DMS79 (cell line): ENCODE measurements around the gene GAR1.
"Not testable (repeated sequence)": the region's sequence is repeated elsewhere in the genome, so short reads cannot be mapped to it uniquely, and the experiment has no call there.

Experiments
- DNase-seq: peaks from one replicate; lab custom pipeline; 2025; lab: John Stamatoyannopoulos, UW

The GAR1 gene

DNA sequence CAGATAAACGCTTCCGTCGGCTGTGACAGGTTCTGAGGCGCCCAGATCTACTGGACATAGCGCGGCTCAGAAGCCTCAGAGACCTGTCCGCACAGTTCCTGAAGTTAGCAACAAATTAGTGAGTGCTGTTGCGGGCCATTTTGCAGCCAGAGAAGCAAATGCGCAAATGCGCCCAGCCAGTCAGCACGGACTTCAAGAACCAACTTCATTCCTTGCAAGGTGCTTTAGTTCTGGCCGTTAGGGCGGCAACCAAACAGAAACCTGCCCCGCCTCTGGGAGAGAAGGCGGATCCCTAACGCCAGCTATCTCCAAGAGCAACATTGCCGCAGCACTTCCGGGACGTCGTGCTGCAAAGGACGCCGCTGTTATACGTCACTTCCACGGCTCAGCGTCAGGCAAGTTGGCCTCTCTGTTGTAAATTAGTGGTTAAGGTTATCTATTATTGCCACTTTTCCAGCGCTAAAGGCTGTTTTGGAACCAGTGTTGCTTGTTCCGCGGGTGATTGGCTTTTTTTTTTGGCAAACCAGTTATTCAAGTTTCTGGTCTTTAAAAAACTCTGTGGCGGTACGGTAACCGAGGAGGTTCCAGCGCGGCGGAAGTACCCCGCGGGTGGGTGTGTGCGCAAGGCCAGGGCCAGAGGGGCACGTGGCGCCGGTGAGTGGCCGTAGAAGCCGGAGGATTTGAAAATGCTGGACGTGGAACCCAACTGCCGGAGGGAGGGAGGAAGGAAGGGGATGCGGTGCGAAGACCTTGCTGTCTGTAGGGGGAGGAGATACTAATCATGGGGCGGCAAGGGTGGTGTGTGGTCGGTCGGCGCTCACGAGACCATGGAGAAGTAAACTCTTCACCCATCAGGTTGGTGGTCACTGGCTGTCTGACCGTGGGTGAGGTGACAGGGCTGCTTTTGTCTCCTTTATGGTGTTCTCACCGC lies at the start of gene GAR1:
TSS of gene GAR1 (plus strand) at position 612 of the 931 bp plus-strand sequence. CDS start 403 bp downstream, outside the sequence.
- peak; percentile 80 for DNase-seq

DNA sequence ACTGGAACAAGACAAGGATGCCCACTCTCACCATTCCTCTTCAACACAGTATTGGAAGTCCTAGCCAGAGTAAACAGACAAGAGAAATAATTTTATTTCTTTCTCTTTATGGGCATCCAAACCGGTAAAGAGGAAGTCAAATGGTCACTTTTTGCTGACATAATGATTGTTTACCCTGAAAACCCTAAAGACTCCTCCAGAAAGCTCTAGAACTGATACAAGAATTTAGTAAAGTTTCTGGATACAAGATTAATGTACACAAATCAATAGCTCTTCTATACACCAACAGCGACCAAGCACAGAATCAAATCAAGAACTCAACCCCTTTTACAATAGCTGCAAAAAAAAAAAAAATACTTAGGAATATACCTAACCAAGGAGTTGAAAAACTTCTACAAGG lies 33.5 kb upstream of the GAR1 start:
- not testable (repeated sequence) for DNase-seq

DNA sequence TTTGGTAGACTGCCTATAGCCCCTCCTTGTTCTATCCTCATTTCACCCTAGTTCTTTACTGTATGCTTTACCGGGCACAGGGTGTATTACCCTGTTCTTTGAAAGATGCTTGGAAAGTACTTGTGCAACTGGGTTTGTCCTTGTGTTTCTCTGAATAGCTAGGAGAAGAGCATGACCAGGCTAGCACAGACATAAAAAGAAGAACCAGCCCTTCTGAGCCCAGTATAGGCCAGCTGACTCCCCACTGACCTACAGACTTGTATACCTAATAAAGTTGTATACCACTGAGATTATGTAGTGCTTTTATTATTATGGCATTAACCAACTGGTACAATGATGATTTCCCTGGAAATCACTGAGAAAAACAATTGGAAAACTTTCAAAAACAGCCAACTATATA lies 28.7 kb upstream of the GAR1 start:
- DNase-seq = no peak

DNA sequence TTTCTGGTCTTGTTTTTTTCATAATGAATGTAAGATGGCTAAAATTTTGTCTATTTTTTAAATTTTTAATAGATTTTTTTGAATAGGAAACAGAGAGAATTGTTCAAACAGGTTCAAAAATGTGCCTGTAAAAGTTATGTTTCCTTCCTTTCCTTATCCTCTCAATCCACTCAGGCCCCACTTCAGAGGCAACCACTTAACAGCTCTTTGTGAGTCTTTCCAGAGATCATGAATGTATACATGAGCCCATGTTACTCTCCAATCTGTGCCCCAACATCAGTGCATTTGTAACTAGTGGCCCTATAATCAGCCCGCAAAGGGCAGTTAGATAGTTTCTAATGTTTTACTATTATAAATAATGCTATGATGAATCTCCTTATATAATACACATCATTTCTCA lies 27.8 kb upstream of the GAR1 start:
- DNase-seq = no peak

DNA sequence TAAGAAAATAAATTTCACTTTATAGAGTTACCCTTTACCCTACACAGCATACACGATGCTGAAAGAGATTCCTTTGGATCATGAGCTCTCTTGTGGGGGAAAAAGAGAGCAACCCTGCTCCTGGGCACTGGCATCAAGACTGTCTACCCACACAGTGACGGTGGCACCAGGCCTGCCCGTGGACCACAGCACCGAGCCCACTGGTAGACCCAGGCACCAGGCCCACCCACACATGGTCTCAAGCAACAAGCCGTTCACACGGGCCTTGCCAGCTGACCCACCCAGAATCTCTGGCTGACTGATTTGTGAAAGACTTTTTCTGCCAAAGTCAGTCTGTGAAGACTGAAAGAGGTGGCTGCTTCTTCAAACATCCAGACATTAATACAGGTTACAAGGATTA lies 20.5 kb upstream of the GAR1 start:
- DNase-seq = no peak

DNA sequence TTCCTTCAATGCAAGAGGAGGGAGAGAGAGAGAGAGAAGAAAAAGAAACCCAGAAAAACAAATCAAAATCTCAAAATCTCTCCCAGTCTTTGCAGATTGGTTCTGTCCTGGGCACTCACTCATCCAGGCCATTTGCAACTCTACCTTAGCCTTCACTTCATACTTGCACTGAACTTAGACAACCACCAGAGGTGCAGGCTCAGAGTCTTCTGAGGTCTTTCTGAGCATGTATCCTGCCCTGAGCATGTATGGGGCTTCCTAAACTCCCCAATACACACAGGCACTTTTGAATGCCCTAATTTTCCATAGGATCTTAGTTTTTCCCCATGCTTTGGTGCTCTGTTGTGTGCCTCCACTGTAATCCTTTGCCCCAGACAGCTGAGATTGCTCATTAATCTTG lies 16.7 kb upstream of the GAR1 start:
- DNase-seq = no peak

DNA sequence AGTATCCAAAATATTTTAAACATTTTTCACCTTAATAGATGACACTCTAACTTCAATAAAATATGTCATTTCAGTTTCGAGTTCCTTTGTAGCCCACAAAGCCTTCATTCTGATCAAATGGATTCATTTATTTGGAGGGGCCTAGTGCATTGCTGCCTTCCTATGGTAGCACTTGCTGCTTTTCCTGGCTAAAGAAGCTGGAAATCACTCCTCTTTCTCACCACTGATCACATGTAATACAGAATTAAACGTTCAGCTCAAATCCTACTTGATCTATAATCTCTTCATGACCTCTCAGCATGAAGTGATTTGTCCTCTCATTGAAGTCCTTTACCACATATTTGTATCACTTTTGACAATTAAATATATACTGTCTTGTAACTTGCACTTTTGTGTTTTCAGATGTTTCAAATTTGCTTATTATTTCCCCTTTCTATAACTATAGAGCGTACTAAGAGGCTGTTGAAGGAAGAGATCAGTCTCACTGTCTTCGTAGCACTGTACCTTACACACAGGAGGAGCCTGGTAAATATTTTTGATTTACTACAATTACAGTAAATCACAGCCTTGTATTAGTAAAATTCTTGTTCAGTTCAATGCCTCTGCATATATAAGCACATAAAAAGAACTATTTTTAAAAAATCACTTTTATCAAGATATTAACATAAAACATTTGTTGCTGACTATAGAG lies 14.3 kb upstream of the GAR1 start:
- DNase-seq = no peak

DNA sequence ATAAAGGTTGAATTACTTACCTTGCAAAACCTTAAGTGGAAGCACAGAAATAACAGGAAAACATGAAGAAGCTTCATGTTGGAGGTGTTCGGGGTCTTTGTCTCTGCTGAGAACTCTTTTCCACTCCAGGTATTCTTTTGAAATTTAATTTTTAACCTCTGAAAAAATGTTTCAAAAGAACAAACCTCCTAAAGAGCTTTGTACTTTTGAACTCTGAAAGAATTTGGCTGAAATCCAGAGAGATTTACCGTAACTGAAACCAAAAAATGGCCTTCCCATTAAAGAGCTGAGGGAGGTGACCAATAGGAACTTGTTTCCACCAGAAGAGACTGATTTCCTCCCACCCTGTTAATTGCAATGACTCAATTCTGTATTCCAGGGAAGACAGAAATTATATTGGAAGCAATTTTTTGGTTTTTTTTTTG lies 13.7 kb upstream of the GAR1 start, which contains the start of gene CFI:
TSS of gene CFI (minus strand) at position 105 of the 425 bp plus-strand sequence. CDS start at position 77, 28 bp downstream.
- no peak for DNase-seq

DNA sequence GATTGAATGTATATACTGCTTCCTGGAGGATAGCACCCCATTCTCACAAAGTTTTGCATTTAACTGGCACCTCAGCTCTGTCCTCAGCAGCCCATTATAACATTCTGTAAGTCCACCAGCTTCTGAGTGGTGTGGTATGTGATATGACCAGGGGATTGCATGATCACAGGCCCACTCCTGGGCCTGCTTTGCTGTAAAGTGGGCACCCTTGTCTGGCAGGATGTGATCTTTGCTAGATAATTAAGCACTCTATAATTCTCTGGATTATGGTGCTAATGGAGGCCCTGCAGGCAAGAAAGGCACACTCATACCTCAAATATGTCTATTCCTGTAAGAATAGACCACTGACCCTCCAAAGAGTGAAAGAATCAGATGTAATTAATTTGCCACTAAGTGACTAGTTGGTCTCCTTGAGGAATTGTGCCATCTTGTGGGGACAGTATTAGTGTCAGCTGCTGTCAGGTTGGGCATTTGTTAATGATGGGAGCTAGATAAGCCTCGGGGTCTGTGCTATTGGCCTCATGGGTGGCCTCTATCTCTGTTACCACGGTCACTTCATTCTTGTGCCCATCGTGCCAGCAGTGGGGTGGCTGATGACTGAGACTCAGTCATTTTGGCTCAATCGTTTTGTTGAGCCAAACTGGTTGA lies 11.5 kb upstream of the GAR1 start:
- no peak for DNase-seq

DNA sequence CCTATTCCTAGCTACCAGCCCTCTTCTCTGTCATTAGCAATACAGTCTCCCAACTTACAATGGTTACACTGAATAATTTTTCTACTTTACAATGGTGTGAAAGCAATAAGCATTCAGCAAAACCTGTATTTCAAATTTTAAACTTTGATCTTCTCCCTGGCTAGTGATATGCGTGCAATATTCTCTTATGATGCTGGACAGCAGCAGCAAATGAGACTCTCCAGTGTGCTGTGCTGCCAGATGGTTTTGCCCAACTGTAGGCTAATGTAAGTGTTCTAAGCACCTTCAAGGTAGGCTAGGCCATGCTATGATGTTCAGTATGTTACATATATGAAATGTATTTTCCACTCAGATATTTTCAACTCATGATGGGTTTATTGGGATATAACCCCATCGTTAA lies 5.9 kb upstream of the GAR1 start:
- no peak for DNase-seq

DNA sequence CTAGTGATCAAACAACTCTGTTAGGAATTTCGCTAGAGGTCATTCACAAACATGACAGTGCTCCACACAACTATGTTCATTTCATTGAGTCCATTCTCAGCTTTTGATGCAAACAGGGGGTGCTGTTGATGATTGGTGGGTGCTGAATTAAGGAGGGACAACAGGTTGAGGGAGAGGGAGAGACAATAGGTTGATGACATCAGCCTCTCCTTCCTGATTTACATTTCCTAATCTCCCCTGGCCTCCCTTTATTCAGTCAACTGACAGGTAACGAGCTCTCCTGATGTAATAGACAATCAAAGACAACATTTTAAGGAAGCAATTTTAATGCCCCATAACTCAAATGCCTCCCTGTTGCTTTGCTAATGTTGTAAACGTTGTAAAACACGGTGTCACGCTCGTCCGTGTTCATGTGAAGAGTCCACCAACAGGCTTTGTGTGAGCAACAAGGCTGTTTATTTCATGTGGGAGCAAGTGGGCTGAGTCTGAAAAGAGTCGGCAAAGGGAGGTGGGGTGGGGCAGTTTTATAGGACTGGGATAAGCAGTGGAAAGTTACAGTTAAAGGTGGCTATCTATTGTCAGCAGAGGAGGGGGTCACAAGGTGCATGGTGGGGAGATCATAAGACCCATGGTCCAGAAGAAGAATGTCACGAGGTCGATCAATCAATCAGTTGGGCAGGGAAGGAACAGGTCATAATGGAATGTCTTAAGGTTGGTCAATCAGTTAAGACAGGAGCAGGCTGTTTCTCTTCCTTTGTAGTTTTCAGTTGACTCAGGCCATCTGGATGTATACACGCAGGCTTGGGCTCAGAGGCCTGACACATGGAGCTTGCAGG lies 4.8 kb upstream of the GAR1 start:
- DNase-seq = no peak

DNA sequence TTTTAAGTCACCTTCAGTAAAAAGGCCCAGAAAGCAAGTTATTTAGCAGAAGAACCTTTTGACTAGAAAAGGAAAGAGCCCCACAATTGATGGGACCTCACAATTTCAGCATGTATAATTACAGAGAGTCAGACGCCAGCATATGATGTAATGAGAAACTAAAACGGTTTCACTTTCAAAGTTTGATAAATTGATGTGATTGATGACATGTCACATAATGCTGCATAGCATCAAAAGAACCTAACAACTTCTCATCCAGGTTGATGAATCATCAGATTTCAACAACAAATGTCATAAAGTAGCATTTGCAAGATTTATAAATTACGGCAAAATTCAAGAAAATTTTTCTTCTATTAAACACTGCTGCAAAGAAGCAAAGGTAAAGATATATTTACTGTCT lies 3.9 kb upstream of the GAR1 start:
- no peak for DNase-seq

DNA sequence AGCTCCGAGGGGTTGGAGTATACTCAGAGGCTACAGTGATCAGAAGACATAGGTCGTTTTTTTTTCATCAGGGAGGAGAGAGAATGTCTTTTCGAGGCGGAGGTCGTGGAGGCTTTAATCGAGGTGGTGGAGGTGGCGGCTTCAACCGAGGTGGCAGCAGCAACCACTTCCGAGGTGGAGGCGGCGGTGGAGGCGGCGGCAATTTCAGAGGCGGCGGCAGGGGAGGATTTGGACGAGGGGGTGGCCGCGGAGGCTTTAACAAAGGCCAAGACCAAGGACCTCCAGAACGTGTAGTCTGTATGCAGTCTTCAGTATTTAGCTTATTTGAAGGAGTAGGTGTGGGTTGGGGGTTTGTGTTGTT lies 500 bp downstream of the GAR1 start:
- no peak for DNase-seq

DNA sequence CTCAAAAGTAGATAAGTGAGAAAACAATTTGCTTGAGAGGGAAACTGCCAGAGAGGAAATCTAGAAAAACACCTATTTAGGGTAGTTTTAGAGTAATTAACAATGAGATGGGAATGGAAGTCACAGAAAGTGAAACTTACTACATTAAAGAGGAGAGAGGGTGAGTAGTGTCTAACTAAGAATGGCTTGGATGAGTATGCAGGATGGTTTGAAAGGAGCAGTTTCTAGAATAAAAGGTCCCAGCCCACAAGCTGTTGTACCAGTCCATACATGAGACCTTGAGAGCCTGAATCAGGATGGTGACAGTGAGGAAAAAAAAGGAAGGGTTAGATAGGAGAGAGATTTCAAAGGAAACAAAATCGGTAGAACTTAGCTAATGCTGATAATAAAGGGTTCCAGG lies 1.3 kb downstream of the GAR1 start:
- DNase-seq = no peak

DNA sequence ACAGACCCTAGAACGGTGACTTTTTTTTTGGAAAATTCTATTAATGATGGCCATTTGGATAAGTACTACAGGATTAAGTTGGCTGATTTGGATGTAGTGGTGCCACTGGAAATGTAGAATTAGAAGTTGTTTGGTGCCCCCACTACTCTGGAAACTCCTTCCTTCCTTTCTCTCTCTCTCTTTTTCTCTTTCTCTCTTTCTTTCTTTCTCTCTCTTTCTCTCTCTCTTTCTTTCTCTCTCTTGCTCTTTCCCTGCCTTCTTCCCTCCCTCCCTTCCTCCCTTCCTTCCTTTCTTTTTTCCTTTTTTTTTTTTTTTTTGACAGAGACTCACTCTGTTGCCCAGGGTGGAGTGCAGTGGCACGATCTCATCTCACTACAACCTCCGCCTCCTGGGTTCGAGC lies 2.7 kb downstream of the GAR1 start:
- DNase-seq = no peak

DNA sequence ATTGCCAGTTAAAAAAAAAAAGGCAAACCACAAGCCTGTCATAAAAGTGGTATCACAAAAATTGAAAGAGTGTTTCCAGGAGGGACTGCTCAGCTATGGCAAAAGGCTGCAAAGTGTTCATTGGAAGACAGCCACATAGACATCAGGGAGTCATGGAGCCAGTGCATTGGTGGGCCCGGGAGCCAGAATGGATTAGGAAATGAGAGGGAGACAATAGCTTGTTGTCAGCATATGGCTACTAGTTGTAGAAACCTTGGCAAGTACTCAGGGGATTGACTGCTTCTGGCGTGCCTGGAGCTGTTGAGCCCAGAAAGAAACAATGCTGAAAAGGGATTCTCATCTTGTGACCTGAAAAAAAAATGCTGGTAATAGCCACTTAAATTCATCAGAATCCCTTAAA lies 5.0 kb downstream of the GAR1 start:
- DNase-seq = no peak

DNA sequence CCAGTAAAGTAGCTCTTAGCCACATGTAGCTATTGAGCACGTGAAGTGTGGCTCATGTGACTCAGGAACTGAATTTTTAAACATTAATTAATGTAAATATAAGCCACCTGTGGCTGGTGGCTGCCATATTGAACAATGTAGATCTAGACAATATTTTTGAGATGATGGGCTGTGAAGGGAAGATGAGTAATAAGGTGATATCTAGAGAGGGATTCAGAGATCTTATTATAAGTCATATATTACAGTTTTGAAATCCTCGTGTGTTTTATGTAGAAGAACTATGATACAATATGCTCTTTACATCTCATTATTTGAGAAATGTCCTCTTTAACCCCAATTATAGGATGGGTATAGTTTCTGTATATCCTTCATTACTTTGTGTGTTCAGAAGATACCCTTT lies 5.6 kb downstream of the GAR1 start:
- DNase-seq = no peak

DNA sequence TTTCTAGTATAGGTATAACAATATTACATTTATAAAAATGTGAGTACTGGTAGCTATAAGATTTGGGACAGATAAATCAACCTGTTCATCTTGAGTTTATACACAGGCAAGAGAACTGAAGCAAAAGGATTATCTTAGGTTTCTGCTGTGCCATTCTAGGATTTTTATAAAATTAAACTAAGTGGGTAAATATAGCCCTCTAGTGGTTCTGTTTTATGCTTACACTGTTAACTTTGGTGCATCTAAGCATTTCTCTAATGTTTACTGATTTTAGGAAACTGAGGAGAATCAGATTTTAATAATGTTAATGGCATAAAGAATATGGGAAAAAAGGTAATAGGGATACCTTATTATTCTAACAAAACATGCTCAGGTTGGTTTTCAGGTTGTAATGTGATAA lies 11.2 kb downstream of the GAR1 start:
- no peak for DNase-seq

DNA sequence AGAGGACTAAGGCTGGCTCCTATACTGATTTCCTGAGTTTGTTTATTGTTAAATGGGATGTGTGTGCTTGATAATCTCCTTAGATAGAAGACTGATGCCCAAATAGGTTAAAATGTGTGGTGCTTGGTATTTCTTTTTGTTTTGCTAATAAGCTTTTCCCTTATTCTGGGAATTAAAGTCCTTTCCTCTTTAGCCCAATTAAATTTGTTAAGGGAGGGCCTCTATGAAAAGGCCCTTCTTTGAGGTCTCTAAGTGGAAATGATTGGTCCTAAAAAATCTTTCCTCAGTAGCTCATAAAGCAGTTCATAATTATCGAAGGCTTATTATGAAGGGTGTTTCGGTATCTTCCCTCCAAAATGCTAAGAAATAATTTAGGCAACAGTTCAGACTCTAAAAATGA lies 12.1 kb downstream of the GAR1 start, which contains the start of gene RRH:
TSS of gene RRH (plus strand) at position 301 of the 400 bp plus-strand sequence. CDS start at position 357, 56 bp downstream.
- DNase-seq = no peak

DNA sequence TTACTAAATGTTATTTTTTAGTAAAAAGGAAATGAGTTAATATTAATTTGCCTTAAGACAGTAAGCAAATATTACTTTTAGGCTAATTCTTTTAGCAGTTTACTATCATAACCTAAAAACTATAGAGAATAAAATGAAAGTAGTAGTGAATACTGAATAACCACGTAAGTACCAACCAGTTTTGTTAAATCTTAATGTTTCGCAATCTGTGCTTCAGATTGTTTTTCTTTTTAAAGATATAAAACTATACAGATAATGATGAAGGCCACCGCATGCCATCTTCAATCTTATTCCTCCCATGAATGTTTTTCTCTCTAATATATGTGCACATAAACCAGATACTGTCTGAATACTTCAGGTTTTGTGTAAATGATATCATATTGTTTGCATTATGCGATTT lies 18.2 kb downstream of the GAR1 start:
- no peak for DNase-seq

DNA sequence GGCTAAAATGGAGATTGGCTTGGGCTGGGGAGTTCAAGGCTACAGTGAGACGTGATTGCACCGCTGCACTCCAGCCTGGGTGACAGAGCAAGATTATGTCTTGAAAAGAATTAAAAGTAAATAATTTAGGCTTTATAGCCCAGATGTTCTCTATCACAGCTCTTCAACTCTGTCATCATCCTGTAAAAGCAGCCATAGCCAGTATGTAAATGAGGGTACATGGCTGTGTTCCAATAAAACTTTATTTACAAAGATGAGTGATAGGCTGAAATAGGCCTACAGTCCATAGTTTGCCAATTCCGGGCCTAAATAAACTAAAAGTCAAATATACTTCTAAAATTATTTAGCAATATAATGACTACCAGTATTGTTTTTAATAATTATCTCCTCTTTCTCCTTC lies 21.4 kb downstream of the GAR1 start:
- DNase-seq = no peak
